Measurements from ENCODE around the gene LRTM1. TPM values are rescaled to one million over a fixed set of nuclear protein-coding genes. Genes with fewer than 3 reads are reported as not detected.

Gene LRTM1
- total RNA-seq, 1 donor from 2014 or later: not detected

DNA sequence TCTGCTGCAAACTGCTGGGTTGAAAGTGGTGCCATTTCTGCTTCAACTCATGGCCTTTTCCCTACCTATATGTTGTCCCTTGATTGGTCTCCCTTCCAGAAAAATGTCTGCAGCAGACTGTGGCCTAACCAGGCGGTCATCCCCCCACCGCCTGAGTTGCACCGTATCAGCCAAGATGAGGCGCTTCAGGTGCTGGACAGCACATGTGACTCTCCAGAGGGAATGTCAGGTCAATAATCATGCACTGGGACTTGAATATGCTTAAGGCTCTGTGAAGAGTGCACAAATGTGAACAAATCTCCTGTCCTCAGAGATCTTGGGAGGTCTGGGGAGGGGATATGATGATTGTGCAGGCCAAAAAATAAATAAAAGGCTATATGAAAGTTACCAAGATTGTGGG lies 32.2 kb downstream of the LRTM1 start:
- no peak for DNase-seq (ENCODE audit: low spot score)

DNA sequence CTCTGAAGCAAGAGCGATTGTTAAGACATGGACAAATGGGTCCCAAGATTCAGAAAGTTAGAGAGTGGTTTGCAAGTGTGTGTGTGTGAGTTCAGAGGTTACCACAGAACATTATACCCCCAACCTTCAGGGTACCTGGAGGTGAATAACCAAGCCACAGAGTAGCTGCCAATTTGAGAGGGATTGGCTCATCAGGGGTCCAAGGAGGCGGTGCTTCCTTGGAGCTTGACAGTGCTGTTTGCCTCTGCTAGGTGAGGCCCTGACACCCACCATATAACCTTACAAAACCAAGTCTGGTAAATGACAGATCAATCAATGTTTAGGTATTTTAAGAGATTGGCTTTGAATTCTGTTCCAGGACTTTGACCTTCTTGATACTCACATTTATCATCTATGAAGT lies 35.7 kb downstream of the LRTM1 start:
- no peak for DNase-seq (ENCODE audit: low spot score)

DNA sequence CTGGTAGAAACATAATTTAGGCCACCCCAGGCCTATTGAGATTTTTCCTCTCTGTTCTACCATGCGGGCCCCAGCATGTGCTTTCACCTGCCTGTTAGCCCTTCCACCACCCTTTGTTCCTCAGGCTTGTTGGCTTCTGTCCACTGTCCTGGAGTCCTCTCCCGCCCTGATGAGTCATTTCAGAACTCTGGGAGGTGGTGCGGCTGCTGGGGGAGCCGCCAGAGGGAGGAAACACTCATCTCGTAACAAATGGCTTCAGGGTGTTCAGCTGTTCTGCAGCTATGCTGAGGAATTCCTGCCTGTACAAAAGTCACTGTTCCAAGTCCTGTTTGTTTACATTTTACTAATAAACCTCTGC lies 36.3 kb downstream of the LRTM1 start:
- peak; percentile 94 for DNase-seq (ENCODE audit: low spot score)

DNA sequence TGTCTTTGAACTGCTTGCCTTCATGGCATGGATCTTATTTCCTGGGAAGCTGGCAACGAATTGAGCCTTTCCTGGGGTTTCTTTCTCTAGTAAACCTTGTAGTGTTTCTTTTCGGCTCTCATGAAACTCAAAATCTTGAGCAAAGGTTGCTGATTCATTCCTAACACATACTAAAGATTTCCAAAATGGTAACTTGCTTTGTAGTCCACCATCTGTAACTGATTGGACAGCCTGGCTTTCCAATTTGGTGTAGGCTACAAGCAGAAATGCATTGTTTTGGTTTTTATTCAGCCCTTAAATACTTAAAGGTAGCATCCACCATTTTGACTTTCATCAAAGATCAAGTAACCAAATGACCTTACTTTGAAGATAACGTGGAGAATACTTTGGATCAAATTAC lies 38.1 kb downstream of the LRTM1 start:
- no peak for DNase-seq (ENCODE audit: low spot score)

DNA sequence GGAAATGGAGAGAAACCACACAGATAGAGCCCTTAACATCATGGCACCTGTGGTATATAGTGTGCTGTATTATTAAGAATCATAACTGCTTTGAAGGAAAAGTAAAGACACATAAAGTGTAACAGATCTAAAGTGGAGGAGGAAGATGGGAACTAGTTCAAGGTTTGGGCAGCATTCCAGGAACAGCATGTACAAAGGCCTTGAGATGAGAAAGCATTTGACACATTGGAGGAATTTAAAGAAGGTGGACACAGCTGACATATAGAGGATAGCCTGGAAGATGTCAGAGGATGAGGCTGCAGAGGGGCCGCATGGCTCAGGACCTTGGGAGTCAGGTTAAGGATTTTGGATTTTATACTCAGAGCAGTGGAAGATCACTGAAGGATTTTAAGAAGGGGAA lies 39.0 kb downstream of the LRTM1 start:
- DNase-seq (ENCODE audit: low spot score): no peak

DNA sequence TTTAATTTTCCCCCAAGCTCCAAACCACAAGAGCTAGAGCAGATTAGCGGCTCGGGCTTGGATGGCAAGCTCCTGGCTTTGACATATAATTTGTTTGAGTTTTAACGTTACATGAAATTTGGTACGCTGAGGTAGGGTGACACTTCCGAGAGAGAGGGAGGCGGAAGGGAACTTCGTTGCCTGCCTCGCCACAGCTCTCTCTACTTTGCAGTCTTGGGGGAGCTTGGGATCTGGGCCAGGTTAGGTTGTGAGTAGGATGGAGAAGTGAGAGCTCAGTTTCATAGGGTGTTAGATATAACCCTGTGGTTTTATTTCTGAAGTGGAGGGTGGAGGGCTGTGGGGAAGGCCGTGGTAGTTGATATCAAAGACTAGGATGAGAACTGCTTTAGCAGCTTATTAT lies 39.7 kb downstream of the LRTM1 start:
- no peak for DNase-seq (ENCODE audit: low spot score)

DNA sequence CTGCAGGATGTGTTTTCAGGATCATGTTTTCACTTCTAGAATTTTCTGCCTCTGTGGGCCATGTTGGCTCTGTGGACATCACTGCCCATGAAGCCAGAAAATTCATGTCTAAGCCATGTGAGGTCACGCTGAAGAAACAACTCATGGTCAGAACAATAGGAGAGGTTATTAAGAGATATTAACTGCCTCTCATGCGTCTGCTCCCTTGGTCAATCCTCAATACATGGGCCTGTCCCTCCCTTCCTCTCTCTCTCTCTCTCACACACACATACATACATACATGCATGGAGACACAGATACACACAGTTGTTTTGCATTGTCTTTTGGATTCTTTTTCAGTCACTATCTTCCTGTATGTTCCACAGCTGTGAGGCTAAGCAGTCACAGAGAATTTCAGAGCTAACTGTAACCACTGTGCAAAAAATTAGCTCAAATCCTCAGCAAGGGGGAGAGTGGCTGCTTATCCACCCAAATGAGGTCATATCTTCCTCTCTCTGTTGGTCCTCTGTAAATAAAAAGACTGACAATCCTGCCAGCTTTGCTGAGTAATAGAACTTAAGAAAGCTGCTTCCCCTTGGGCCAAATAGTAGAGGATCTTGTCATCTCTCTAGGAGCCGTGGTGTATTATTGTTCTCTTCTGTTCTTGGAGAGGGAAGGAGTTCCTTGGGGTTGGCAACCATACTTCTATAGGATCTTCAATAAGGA lies 45.6 kb downstream of the LRTM1 start:
- DNase-seq (ENCODE audit: low spot score): peak; percentile 94

DNA sequence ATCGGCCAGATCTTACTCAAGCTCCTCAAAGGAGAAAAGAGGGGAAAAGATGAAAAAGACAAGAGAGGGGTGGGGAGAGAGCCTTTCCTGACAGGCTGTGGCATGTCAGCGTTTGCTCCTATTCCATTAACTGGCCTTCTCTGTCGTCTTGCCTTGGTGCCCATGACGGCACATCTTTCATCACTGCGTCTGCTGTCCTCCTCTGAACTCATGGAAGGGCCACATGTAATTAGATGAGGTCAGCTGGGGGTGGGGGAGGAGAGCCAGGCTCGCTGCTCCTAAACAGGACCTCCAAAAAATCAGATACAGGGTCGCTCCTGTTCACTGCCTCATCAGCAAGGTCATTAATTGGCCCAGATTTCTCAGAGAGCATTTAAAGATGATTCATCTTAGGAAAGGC lies 49.7 kb downstream of the LRTM1 start:
- DNase-seq (ENCODE audit: low spot score): no peak

DNA sequence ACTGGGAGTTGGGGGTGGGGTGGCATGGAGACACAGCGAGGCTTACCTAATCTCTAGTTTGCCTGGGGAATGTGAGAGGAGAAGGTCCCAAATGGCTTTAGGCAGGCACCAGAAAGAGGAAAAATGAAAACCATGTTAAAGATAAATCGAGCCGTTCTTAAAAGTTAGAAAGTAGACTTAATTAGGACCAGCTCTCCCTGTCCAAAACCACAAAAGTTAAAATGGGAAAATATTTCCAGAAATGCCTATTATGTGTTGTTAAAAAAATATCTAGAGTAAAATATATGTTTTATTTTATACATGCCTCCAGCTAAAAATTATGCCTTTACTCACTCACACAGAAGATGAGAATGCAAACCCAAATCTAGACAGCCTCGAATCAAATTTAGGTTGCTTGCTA lies 50.1 kb downstream of the LRTM1 start:
- no peak for DNase-seq (ENCODE audit: low spot score)

DNA sequence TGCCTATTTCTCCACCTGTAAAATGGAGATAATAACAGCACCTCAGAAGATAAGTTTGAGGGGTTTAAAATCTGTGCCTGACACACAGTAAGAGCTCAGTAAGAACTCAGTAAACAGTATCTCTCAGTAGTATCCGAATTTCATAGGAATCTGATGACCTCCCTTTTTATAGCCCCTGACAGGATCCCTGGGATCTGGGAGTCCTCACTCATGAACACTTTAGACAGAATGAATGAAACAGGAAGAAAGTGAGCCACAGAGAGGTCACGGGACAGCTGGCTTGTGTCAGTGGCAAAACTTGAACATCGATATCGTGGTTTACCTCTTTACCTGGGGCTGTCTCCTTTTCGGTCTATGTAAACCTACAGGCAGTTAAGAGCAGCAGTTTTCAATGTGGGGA lies 51.2 kb downstream of the LRTM1 start:
- DNase-seq (ENCODE audit: low spot score): no peak

DNA sequence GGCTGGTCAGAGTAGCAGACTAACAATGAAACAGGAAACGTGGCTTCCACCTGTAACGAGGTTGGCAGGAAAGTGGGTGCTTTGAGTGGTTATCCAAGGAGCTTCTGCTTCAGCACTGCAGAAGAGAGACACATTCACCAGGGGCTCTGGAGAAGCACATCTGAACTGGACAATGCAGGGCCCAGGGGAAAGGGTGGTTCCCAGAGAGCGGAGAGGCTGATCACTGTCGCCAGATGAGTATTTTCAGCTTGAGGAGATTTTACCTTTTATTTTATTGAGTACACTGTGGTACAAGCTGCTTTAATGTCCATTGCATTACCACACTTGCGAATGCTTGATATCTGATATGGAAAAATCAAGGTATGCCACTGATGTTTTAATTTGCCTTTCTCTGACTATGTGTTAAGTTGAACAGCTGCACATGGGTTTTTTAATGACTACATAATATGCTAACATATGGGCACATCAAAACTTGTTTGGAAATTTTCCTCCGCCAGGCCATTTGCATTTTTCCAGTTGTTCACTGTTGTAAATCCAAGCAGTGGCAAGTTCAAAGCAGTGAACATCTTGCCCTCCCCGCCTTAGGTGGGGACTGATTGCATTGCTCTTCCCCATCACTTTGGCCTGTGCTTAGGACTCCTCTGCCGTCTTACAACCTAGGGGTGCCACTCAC lies 52.1 kb downstream of the LRTM1 start:
- no peak for DNase-seq (ENCODE audit: low spot score)

DNA sequence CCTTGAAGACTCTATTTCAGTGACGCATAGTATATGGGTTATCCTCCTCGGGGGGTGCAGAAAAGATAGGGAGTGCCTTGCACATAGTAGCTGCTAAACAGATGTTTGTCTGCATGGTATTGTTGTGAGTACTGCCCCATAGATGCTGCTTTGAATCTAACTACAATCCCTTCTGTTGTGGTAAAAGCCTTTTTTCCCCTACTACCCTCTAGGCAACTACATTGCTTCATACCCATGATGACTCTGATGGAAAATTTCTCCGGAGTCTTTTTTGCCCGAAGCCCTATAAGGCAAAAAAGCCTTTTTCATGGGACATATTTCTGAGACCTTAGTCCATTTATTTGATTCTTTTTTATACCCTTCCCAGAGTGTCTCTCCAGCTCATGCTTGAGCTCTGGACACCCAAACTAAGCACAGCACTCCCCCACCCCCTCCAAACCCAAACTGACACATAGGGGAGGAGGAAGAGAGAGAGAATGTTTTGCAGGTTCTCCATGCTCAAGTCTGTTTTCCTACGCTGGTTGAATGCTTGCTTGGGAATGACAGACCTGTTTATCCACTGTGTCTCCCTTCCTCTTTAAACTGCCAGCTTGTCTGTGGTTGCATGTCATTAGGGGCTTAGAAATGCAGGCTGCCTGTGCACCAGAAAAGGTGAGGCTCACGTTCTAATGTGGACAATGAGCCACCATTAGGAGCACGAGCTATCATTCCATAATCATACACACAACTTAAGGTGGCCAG lies 52.9 kb downstream of the LRTM1 start:
- no peak for DNase-seq (ENCODE audit: low spot score)

DNA sequence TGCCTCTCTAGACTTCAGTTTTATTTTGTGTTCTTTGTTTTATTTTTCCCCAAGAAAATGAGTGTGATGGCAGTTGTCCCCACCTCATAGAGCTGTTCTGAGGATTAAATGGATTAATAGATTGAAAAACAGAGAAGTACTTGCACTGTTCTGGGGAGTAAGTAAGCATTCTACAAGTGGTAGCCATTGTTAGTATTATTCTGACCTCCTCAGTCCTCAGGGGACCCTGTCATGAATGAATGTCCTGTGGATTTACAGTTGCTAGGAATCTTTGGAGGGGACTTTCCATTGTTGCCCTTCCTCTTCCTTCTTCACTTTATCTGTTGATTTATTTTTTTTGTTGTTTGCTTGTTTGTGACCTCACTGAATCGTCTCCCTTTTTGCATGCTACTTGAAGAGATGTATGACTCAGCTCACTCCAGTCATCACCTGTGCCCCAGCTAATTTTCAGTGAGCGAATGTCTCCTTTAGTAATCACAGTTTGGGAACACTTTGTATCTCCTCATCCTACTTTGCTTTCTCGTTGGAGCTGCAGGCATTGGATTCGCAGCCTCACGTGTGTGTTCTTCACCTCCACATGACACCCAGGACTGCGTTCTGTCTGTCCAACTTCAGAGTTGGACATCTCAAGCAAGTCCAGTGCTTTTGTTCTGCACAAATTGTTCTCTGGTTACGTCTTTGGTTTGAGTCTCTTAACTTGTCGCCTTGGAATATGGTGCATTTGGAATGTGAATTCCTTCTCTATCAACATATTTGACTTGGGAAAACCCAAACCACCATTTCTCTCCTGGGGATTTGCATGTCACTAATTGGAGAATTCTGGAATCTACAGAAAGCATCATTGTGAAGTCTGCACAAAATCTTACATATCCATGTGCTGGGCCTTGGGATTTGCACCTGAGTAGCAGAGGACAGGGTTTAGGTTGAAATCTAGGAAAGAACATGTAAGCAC lies 54.5 kb downstream of the LRTM1 start:
- DNase-seq (ENCODE audit: low spot score): no peak

DNA sequence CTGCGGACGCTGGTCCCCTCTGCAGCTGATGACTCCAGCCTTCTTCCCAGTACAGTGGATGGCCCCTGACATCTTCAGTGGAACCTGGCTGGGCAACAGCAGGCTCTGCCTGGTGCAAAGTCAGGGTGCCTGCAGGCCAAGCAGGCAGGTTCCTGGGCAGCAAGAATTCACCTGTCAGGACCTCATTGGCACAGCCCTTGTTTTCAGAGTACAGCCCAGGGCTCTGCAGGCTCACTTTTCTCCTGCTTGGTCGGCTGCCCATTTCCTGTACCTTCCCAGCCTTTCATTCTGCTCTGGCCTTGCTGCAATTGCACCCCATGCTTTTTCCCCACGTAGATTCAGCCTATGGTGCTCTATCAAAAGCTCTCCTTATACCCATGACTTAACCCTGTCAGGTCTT lies 56.0 kb downstream of the LRTM1 start:
- no peak for DNase-seq (ENCODE audit: low spot score)

DNA sequence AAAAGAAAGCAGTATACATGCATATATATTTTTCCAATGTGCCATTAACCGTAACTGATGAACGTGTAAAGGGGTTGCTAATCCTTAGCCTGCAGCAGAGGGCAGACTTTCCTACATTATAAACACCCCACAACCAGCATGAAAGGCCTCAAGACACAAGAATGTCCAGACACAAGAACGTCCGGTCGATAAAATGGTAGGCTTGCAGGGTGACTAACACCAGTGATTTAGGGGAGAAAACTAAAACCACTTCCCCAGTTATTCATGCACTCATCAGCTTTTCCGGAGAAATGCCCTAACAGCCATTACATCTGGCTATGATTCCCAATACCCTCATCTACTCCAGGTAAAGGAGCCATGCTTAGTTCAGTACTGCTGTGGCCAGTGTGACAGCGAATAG lies 57.4 kb downstream of the LRTM1 start:
- peak; percentile 68 for DNase-seq (ENCODE audit: low spot score)

Measured in umbilical cord (tissue), 2 donors.